ENCODE results near the gene RALGAPA2.

The RALGAPA2 gene

DNA sequence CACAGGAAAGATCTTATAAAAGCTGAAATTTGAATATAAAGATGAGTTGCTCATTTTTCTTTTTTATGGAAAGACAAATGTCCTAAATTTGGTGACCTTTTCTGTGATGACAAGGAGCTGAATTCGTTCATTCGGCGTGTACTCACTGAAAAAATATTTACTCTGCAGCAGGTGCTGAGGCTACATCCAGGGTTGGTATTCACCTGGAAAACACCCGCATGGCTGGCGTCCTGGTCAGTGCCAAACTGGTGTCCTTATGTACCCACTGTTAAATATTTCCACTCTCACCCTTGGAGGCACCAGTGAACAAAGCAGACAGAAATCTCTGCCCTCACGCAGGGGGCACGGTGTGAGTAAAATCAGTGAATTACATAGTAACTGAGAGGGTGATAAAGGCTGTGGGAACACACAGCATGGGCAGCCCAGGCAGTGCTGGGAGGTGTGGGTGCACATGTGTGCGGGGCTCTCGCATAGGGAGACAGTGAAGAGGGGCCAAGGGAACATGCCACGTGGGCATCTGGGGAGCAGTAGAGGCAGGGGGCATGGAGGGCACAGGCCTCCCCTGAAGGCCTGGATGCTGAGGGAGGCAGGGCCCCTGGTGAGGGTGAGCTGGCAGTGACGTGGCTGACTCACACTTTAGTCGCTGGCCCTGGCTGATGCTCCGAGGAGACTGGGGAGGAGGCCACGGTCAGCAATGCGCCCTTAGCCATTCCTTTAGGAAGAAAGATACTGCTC is 254.9 kb downstream of the RALGAPA2 start:
- Mint-ChIP-seq H3K9me3 (no peaks in the 10 kb centered on the region), H3K36me3 (ENCODE audit: low read depth) (peaks cover 5% of the 10 kb centered on the region), H3K27me3 (ENCODE audit: low read depth) (no peaks in the 10 kb centered on the region), H3K27ac (no peak overlapping the region), H3K4me1 (ENCODE audit: low read depth) (peaks cover 8% of the 10 kb centered on the region), H3K4me3 (no peak overlapping the region)
- DNase-seq (ENCODE audit: low spot score): no peak

DNA sequence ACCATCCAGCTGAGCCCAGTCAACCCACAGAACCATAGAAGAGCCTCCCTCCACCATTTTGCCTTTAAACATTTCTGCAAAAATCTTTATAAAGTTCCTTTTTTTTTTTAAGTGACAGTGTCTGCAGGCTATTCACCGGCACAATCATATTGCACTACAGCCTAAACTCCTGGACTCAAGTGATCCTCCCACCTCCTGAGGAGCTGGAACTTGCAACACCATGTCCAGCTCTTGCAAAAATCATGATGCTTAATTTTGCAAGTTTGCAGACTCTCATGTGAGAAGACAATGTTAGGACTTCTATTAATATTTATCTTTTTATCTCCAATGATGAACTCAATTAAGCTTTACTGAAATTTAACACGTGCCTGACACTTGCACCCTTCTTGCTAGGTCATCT is 255.7 kb downstream of the RALGAPA2 start:
- Mint-ChIP-seq H3K36me3 (ENCODE audit: low read depth) (peaks cover 5% of the 10 kb centered on the region), H3K4me1 (ENCODE audit: low read depth) (peaks cover 12% of the 10 kb centered on the region), H3K4me3 (no peak overlapping the region), H3K27me3 (ENCODE audit: low read depth) (no peaks in the 10 kb centered on the region), H3K9me3 (no peaks in the 10 kb centered on the region), H3K27ac (no peak overlapping the region)
- no peak for DNase-seq (ENCODE audit: low spot score)

DNA sequence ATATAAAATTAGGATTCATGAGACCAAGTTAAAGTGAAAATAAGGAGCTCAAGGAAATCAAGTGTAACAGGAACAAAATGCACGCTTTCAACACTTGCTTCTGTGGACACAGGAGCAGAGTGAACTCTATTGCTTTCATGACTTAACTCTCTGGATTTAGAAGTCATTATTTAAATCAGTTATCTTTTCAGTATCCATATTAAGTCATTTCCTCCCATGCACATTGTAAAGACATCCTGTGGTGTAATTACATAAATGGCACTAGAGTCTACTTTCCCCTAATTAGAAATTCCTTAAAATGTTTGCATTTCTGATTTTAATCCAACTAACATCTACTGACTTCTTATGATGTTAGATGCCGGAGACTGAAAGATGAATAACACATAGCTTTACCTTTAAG is 256.5 kb downstream of the RALGAPA2 start:
- Mint-ChIP-seq H3K36me3 (ENCODE audit: low read depth) (peaks cover 5% of the 10 kb centered on the region), H3K27me3 (ENCODE audit: low read depth) (no peaks in the 10 kb centered on the region), H3K9me3 (no peaks in the 10 kb centered on the region), H3K4me3 (no peak overlapping the region), H3K27ac (no peak overlapping the region), H3K4me1 (ENCODE audit: low read depth) (peaks cover 13% of the 10 kb centered on the region)
- no peak for DNase-seq (ENCODE audit: low spot score)

DNA sequence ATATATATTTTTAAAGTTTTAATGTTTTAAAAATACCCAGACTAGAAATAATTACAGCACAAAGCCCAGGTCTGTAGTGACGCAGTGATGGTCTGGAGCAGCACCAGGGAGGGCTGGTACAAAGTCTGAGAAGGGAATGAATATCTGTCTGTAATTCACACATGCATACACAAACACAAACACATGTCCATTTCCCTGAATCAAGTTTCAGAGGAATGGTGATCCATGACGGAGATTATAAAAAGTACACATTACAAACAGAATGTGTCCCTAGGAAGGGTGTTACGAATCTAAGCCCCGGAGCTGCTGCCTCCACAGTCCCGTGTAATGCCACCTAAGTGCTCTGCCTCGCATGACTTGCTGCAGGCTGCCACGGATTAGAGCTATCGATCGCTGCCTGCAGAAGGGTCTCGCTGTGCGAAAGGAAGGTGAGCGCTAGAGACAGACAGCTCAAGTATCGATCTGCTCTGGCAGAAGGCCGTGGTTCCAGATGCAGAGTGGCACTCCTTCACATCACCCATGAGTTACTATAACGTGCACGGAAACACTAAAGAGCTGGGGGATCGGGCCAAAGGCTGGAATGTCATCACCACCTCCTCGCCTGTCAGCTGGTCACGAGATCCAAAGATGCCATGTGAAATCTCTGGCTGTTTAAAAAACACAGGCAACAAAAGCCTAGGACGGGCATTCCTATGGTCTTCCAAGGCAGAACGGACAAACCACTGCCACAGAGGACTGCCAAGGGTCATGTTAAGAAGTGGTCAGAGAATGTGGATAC is 257.4 kb downstream of the RALGAPA2 start:
- no peak for DNase-seq (ENCODE audit: low spot score)
- peaks cover 14% of the 10 kb centered on the region for H3K4me1 Mint-ChIP-seq (ENCODE audit: low read depth)
- H3K9me3 Mint-ChIP-seq: no peaks in the 10 kb centered on the region
- no peak overlapping the region for H3K27ac Mint-ChIP-seq
- H3K4me3 Mint-ChIP-seq: no peak overlapping the region
- no peaks in the 10 kb centered on the region for H3K27me3 Mint-ChIP-seq (ENCODE audit: low read depth)
- H3K36me3 Mint-ChIP-seq (ENCODE audit: low read depth): peaks cover 5% of the 10 kb centered on the region

DNA sequence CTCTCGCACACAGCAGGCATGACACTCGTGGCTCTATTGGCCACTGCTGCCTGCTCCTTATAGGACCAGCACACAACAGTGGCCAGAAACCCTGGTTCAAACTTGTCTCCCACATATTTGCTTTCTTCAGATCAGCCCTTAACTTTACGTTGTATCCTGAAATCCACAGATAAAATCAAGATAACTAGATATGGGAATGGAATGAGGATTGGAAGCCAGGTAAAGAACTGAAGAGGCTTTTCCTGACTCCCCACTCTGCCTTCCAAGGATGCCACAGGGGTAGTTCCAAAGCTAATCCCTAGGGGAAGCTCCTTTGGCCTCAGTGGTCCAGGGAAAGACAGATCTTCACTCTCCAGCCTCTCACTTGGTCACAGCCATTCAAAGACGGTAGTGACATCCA is 258.1 kb downstream of the RALGAPA2 start:
- Mint-ChIP-seq H3K27me3 (ENCODE audit: low read depth) (no peaks in the 10 kb centered on the region), H3K36me3 (ENCODE audit: low read depth) (peaks cover 5% of the 10 kb centered on the region), H3K4me3 (no peak overlapping the region), H3K9me3 (no peaks in the 10 kb centered on the region), H3K27ac (no peak overlapping the region), H3K4me1 (ENCODE audit: low read depth) (peaks cover 14% of the 10 kb centered on the region)
- no peak for DNase-seq (ENCODE audit: low spot score)

DNA sequence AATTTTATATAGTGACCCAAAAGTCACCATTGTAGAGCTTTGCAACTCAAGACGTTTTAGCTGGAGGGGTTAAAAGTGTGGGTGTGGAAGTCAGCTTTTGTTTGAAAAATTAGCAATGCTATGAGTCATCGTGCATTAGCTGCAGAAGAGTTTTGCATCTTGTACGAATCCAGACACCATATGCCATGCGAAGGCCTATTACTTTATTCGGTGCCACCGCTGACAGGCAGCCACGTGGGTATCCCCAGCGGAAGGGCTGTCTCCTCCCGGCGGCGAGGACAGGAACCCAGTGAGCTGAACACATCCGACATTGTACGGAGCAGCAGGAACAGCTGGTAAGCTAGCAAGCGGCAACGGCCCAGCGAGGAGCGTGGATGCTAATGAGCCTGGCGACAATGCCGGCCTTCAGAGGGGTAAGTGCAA is 260.2 kb downstream of the RALGAPA2 start:
- peak overlapping the region; percentile 55 for H3K4me3 Mint-ChIP-seq
- H3K36me3 Mint-ChIP-seq (ENCODE audit: low read depth): peaks cover 5% of the 10 kb centered on the region
- no peak overlapping the region for H3K27ac Mint-ChIP-seq
- DNase-seq (ENCODE audit: low spot score): peak; percentile 66
- no peaks in the 10 kb centered on the region for H3K27me3 Mint-ChIP-seq (ENCODE audit: low read depth)
- peaks cover 14% of the 10 kb centered on the region for H3K4me1 Mint-ChIP-seq (ENCODE audit: low read depth)
- H3K9me3 Mint-ChIP-seq: no peaks in the 10 kb centered on the region

DNA sequence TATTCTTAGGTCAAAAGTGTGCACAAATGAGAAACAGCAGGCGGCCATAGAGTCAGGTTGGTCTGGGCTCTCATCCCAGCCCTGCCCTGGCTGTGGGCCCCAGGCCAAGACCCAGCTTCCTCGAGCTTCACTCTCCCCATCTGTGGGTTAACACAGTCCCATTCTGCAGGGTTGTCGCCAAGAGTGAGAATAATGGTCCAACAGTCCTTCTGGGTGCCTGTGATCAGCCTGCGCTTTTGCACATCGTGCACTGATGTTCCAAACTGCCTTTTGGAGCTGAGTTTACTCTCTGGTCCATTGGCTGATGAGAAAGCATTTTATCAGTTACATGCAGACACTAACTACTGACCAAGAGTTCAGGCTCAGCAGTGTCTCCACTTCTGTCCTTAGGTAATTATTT is 261.9 kb downstream of the RALGAPA2 start:
- DNase-seq (ENCODE audit: low spot score): no peak
- no peak overlapping the region for H3K27ac Mint-ChIP-seq
- H3K36me3 Mint-ChIP-seq (ENCODE audit: low read depth): peaks cover 2% of the 10 kb centered on the region
- H3K9me3 Mint-ChIP-seq: no peaks in the 10 kb centered on the region
- H3K27me3 Mint-ChIP-seq (ENCODE audit: low read depth): no peaks in the 10 kb centered on the region
- no peak overlapping the region for H3K4me3 Mint-ChIP-seq
- H3K4me1 Mint-ChIP-seq (ENCODE audit: low read depth): peaks cover 11% of the 10 kb centered on the region

DNA sequence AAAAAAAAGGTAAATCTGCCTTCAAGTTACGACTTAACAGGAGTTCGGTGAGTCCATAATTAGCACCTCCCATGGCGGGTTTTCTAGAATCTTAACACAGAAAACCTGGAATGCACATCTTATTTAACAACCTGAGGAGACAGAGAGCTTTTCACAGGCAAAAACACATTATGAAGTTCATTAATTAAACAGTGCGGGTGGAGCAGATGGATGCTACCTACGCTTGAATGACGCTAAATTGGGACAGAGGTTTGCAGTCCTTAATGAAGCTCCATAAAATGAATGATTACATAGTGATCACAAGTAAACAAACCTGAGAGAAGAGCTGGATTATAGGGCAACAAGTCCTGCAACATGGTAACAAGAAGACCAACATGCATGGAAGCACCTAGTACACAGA is 263.6 kb downstream of the RALGAPA2 start:
- no peaks in the 10 kb centered on the region for H3K27me3 Mint-ChIP-seq (ENCODE audit: low read depth)

DNA sequence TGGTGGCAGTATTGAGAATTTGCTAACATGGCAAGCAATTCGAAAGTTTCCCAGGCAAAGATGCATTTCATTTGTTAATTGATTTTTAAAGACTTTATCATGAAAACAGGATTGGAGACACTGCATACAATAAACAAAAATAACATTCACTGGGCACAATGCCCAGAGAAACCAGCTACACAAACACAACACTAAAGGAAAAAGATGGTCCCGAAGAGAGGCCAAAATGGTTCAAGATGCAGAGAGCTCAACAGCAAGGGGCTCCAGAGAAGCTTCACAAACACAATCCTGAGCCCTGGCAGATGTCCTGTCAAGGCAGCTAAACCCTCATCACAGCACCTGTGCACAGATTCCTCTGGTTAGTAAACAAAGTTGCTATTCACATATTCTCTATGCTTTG is 265.2 kb downstream of the RALGAPA2 start:
- Mint-ChIP-seq H3K27me3 (ENCODE audit: low read depth) (no peaks in the 10 kb centered on the region), H3K27ac (no peak overlapping the region), H3K4me3 (no peak overlapping the region), H3K4me1 (ENCODE audit: low read depth) (peaks cover 3% of the 10 kb centered on the region), H3K36me3 (ENCODE audit: low read depth) (no peaks in the 10 kb centered on the region), H3K9me3 (no peaks in the 10 kb centered on the region)
- no peak for DNase-seq (ENCODE audit: low spot score)

More for the DNA sequence above, 263.6 kb downstream of the RALGAPA2 start:
- no peak for DNase-seq (ENCODE audit: low spot score)
- Mint-ChIP-seq H3K27ac (no peak overlapping the region), H3K4me3 (no peak overlapping the region), H3K9me3 (no peaks in the 10 kb centered on the region), H3K4me1 (ENCODE audit: low read depth) (peaks cover 11% of the 10 kb centered on the region), H3K36me3 (ENCODE audit: low read depth) (peaks cover 2% of the 10 kb centered on the region)

DNA sequence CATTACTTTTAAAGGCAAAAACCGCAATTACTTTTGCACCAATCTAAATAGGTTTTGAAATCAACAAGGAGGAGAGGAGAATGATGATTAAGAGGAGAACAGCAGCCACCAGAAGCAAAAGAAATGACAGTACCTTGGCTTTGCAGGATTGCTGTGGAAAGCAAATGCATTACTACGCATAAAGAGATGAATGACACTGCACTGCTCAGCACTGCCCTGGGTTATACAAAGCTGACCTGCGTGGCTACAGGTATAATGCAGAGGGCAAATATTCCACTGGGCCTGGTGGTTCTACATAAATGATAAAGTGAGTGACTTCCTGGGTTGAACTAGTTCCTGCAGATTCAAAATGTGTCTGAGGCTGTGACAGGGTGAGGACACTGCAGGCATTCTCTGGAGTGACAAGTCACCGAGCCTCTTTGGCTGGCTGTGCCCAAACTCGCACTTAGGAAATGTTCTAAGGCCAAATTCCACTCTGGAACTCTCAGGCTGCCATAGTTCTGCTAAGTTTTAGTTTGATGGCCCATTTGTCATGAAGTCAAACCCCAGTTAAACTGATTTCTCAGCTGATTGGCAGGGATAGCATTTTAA is 265.9 kb downstream of the RALGAPA2 start:
- H3K36me3 Mint-ChIP-seq (ENCODE audit: low read depth): no peaks in the 10 kb centered on the region
- DNase-seq (ENCODE audit: low spot score): no peak
- H3K9me3 Mint-ChIP-seq: no peaks in the 10 kb centered on the region
- no peak overlapping the region for H3K27ac Mint-ChIP-seq
- peaks cover 2% of the 10 kb centered on the region for H3K4me1 Mint-ChIP-seq (ENCODE audit: low read depth)
- no peak overlapping the region for H3K4me3 Mint-ChIP-seq
- H3K27me3 Mint-ChIP-seq (ENCODE audit: low read depth): no peaks in the 10 kb centered on the region

DNA sequence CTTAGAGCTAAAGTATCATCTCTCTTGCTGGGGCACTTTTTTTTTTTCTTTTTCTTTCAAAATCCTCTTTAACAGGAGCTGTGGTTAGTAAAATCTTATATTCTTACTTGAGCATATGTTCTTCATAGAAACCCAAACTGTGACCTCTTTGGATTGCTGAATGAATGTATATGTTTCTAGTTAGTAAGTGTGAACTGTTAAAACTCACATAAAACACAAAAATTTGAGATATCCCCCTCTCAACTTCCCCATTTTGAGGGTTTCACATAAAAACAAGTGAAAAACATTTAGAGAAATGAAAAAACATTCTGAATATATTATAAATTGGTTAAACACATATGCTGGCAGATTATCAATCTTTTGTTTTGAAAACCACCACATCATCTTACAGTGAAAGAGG is 266.4 kb downstream of the RALGAPA2 start:
- H3K4me1 Mint-ChIP-seq (ENCODE audit: low read depth): peaks cover 2% of the 10 kb centered on the region
- H3K27me3 Mint-ChIP-seq (ENCODE audit: low read depth): no peaks in the 10 kb centered on the region
- H3K36me3 Mint-ChIP-seq (ENCODE audit: low read depth): no peaks in the 10 kb centered on the region
- DNase-seq (ENCODE audit: low spot score): no peak
- no peak overlapping the region for H3K4me3 Mint-ChIP-seq
- H3K27ac Mint-ChIP-seq: no peak overlapping the region
- no peaks in the 10 kb centered on the region for H3K9me3 Mint-ChIP-seq

DNA sequence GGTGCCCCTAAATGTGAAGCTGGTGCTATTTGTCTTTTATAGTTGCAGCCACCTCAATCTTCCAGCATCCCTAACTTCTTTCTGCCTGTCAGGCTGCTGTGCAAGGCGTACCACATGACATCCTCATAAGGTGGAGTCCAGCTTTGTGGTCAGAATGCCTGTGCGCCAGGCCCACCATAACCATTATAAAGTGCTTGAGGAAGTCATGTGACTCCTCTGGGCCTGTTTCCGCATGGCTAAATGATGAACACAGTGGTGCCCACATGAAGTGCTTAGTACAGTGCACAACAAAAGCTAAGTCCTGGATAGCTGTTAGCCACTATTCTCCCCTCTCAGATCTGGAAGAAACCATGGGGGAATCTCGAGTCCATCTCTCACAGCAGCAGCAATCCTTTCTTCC is 268.9 kb downstream of the RALGAPA2 start:
- H3K9me3 Mint-ChIP-seq: no peaks in the 10 kb centered on the region
- no peak overlapping the region for H3K4me3 Mint-ChIP-seq
- DNase-seq (ENCODE audit: low spot score): no peak
- no peaks in the 10 kb centered on the region for H3K36me3 Mint-ChIP-seq (ENCODE audit: low read depth)
- H3K27me3 Mint-ChIP-seq (ENCODE audit: low read depth): no peaks in the 10 kb centered on the region
- H3K4me1 Mint-ChIP-seq (ENCODE audit: low read depth): no peaks in the 10 kb centered on the region
- H3K27ac Mint-ChIP-seq: no peak overlapping the region

DNA sequence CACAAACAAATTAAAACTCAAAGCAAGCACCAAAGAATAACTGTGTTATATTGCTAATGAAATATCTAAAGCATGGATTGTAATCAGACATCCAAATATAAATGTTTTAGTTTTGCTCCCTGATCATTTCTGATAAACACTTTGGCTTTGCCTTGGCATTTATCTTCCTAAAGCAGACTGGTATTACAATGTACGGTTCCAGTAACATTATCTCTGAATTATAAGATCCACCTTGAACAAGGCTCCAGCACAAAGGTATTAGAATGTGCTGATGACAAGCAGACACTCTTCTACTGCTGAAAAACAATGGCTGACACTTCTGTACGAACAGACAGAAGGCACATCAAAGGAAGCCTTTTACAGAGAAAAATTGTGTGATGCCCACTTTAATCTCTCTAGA is 270.0 kb downstream of the RALGAPA2 start:
- Mint-ChIP-seq H3K36me3 (ENCODE audit: low read depth) (no peaks in the 10 kb centered on the region), H3K27me3 (ENCODE audit: low read depth) (no peaks in the 10 kb centered on the region), H3K27ac (no peak overlapping the region), H3K4me1 (ENCODE audit: low read depth) (no peaks in the 10 kb centered on the region), H3K9me3 (no peaks in the 10 kb centered on the region), H3K4me3 (no peak overlapping the region)
- no peak for DNase-seq (ENCODE audit: low spot score)

DNA sequence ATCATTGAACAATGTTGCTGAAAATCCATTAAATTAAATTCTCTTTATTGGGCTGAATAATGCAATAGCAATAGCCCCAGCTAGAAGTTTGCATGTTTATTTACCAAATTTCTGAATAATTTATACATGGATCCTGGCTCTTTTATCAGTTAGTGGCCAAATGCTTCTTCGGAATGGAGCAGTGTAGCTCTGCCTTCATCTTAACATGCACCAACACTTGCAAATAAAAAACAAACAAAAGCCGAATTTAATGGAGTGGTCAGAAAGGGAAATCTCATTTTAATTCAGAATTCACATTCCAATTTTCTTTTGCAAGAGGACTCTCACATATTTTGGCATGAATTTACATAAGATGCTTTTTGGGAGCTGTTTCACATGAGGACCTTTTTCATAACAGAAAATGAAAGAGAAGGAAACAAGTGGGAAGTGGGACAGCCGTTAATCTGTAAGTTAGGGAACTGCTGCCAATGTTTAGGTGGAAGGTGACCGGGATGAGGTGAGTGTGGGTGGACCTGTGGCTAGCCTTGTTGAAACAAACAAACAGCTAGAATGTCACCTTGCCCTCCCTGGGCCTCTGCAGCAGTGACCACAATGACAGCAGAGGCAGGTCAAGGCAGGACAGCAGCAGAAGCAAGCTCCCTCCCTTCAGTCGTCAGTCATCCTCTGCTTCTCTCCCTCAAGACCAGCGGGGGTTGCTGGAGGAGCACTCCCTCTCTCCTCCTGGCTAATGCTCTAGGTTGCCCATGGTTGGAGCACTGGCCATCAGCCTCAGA is 271.4 kb downstream of the RALGAPA2 start:
- H3K36me3 Mint-ChIP-seq (ENCODE audit: low read depth): no peaks in the 10 kb centered on the region
- H3K27me3 Mint-ChIP-seq (ENCODE audit: low read depth): no peaks in the 10 kb centered on the region
- no peaks in the 10 kb centered on the region for H3K9me3 Mint-ChIP-seq
- H3K4me3 Mint-ChIP-seq: no peak overlapping the region
- DNase-seq (ENCODE audit: low spot score): no peak
- H3K4me1 Mint-ChIP-seq (ENCODE audit: low read depth): no peaks in the 10 kb centered on the region
- H3K27ac Mint-ChIP-seq: no peak overlapping the region

Measured in T-helper 2 cell treated with Interferon-gamma antibody and Interleukin-4, amounts not matched to agents 5 μg/mL and 100 μg/mL, for 36 hours (primary cell).